SK-N-SH treated with all-trans-retinoic acid at 6 μM for 48 hours (cell line): Measurements from ENCODE around the gene TUBGCP2.

Experiments
- ARNTL ChIP-seq: fragments of 450-650 bp; formaldehyde crosslinking; IDR thresholded peaks from 2 replicates; pipeline ENCODE4 v1.5.0; 2020; ENCODE audit warnings: low read depth, mild to moderate bottlenecking, moderate library complexity, borderline replicate concordance
- BACH2 ChIP-seq: fragments of 250-450 bp; sonication (Bioruptor Pico); IDR thresholded peaks from 2 replicates; pipeline ENCODE4 v1.9.0; 2021; ENCODE audit warnings: mild to moderate bottlenecking, borderline replicate concordance
- CSDC2 ChIP-seq: fragments of 250-450 bp; sonication (Bioruptor Pico); IDR thresholded peaks from 2 replicates; pipeline ENCODE4 v1.5.0; 2020; ENCODE audit warnings: mild to moderate bottlenecking, moderate library complexity
- ESRRG ChIP-seq: fragments of 250-450 bp; sonication (Bioruptor Pico); IDR thresholded peaks from 2 replicates; pipeline ENCODE4 v1.6.1; 2021; ENCODE audit warnings: mild to moderate bottlenecking
- ISL1 ChIP-seq: fragments of 250-450 bp; sonication (Bioruptor Pico); IDR thresholded peaks from 2 replicates; pipeline ENCODE4 v2.1.2; 2022; ENCODE audit warnings: mild to moderate bottlenecking, moderate library complexity
- OSR1 ChIP-seq: fragments of 250-450 bp; sonication (Bioruptor Pico); IDR thresholded peaks from 2 replicates; pipeline ENCODE4 v1.8.0; 2022; ENCODE audit warnings: moderate library complexity, mild to moderate bottlenecking, inconsistent platforms
- PATZ1 ChIP-seq: fragments of 250-450 bp; sonication (Bioruptor Pico); IDR thresholded peaks from 2 replicates; pipeline ENCODE4 v1.8.0; 2020; ENCODE audit warnings: mild to moderate bottlenecking, moderate library complexity, borderline replicate concordance
- RARB ChIP-seq: fragments of 250-450 bp; sonication (Bioruptor Pico); IDR thresholded peaks from 2 replicates; pipeline ENCODE4 v1.8.0; 2021; ENCODE audit warnings: mild to moderate bottlenecking, moderate library complexity
- TOX ChIP-seq: fragments of 250-450 bp; sonication (Bioruptor Pico); IDR thresholded peaks from 2 replicates; pipeline ENCODE4 v1.8.0; 2021; ENCODE audit warnings: mild to moderate bottlenecking, moderate library complexity, borderline replicate concordance
- ZFP3 ChIP-seq: fragments of 250-450 bp; sonication (Bioruptor Pico); IDR thresholded peaks from 2 replicates; pipeline ENCODE4 v1.5.0; 2020; ENCODE audit warnings: mild to moderate bottlenecking, moderate library complexity
- ZFP30 ChIP-seq: fragments of 450-650 bp; formaldehyde crosslinking; IDR thresholded peaks from 2 replicates; pipeline ENCODE4 v1.5.0; 2022; ENCODE audit warnings: mild to moderate bottlenecking, moderate library complexity
- ZNF565 ChIP-seq: fragments of 450-650 bp; formaldehyde crosslinking; conservative IDR thresholded peaks from 2 replicates; pipeline ENCODE4 v1.5.0; 2020; ENCODE audit warnings: low read depth, mild to moderate bottlenecking, moderate library complexity

- TF ChIP-seq ESRRG (CRISPR knock-in tag) (no peak), PATZ1 (no peak), ZFP30 (CRISPR knock-in tag) (no peak), ZFP3 (CRISPR knock-in tag) (no peak), ARNTL (CRISPR knock-in tag) (no peak), BACH2 (CRISPR knock-in tag) (no peak), TOX (CRISPR knock-in tag) (no peak), OSR1 (CRISPR knock-in tag) (no peak), ISL1 (CRISPR knock-in tag) (no peak), ZNF565 (no peak), CSDC2 (CRISPR knock-in tag) (no peak), RARB (CRISPR knock-in tag) (no peak)
Measured at GRCh38 chr10:133353988-133354605, 45.4 kb upstream of the TUBGCP2 start.
